HepG2 (cell line): ENCODE data around the gene TPST1. TPM values are rescaled to one million over a fixed set of nuclear protein-coding genes. Genes with fewer than 3 reads are reported as not detected.

Experiments
- AKAP8 ChIP-seq: sonication (generic); formaldehyde crosslinking; IDR thresholded peaks from 2 replicates; pipeline ENCODE4 v1.5.1; 2020; ENCODE audit warnings: mild to moderate bottlenecking, missing genetic modification reagents
- ATM ChIP-seq: fragments of 450-650 bp; IDR thresholded peaks from 2 replicates; pipeline ENCODE4 v1.7.1; 2017; ENCODE audit warnings: mild to moderate bottlenecking, borderline replicate concordance
- DNMT3B ChIP-seq: conservative IDR thresholded peaks from 2 replicates; pipeline ENCODE4 v1.6.1; 2016; ENCODE audit warnings: missing biosample characterization, control low read depth
- FLYWCH1 ChIP-seq: sonication (generic); formaldehyde crosslinking; IDR thresholded peaks from 2 replicates; pipeline ENCODE4 v1.8.1; 2023; ENCODE audit warnings: mild to moderate bottlenecking, missing genetic modification reagents
- IRF2 ChIP-seq: IDR thresholded peaks from 2 replicates; pipeline ENCODE4 v1.6.1; 2018; ENCODE audit warnings: missing genetic modification reagents, missing compliant biosample characterization
- NFRKB ChIP-seq: fragments of 450-650 bp; IDR thresholded peaks from 2 replicates; pipeline ENCODE4 v1.6.1; 2017
- NONO ChIP-seq, 2 experiments: fragments of 450-650 bp in 1 of 2; sonication (generic) in 1 of 2; formaldehyde crosslinking in 1 of 2; IDR thresholded peaks in 1 of 2; conservative IDR thresholded peaks in 1 of 2; 2 replicates each; pipeline versions ENCODE4 v1.6.1 to v1.8.0; 2017 to 2022; ENCODE audit warnings: mild to moderate bottlenecking in 1 of 2, missing genetic modification reagents in 1 of 2, moderate library complexity in 1 of 2
- POLR2AphosphoS5 ChIP-seq: IDR thresholded peaks from 2 replicates; pipeline ENCODE4 v1.6.1; 2012; ENCODE audit warnings: low read depth, low read length
- PRDM10 ChIP-seq: sonication (generic); formaldehyde crosslinking; IDR thresholded peaks from 2 replicates; pipeline ENCODE4 v1.4.0; 2020; ENCODE audit warnings: low read depth, missing genetic modification reagents
- TEAD2 ChIP-seq: sonication (generic); formaldehyde crosslinking; IDR thresholded peaks from 2 replicates; pipeline ENCODE4 v1.9.0; 2021; ENCODE audit warnings: missing genetic modification reagents
- ZFP36 ChIP-seq: fragments of 150-350 bp; IDR thresholded peaks from 2 replicates; pipeline ENCODE4 v1.6.1; 2018; ENCODE audit warnings: borderline replicate concordance, low read length, low read depth; ENCODE audit not compliant: partially characterized antibody
- ZNF597 ChIP-seq: sonication (generic); formaldehyde crosslinking; IDR thresholded peaks from 2 replicates; pipeline ENCODE4 v1.5.0; 2020; ENCODE audit warnings: missing genetic modification reagents
- polyA plus RNA-seq, 8 experiments: library from polyadenylated mRNA; depleted of rRNA in 3 of 8; stranded (reverse) in 7 of 8; unstranded in 1 of 8; fragments of >200 nt; fragmentation: Illumina TruSeq in 4 of 8; extraction: Trizol in 4 of 8; gene quantifications; 2 replicates each; pipeline versions ENCODE4 v1.2.1 to v1.2.3, GENCODE V29; 2011 to 2016; ENCODE audit warnings: low read depth in 4 of 8, missing spikeins in 1 of 8, mixed read lengths in 1 of 8; ENCODE audit not compliant: insufficient read depth in 1 of 8
- total RNA-seq, 5 experiments: library from RNA; depleted of rRNA; stranded (reverse); fragments of >200 nt; fragmentation: Illumina TruSeq; extraction: Trizol; gene quantifications; 2 replicates each; pipeline ENCODE4 v1.2.3, GENCODE V29; 2016; ENCODE audit warnings: low read depth in 1 of 5
- TF ChIP-seq, protein P1 (sequence below): sonication (generic); formaldehyde crosslinking; IDR thresholded peaks from 2 replicates; pipeline ENCODE4 v1.4.0; 2020; ENCODE audit warnings: mild to moderate bottlenecking, missing genetic modification reagents
- TF ChIP-seq, protein P2 (sequence below): IDR thresholded peaks from 2 replicates; pipeline ENCODE4 v1.6.1; 2016; ENCODE audit warnings: mild to moderate bottlenecking
- TF ChIP-seq, protein P3 (sequence below): sonication (generic); formaldehyde crosslinking; IDR thresholded peaks from 2 replicates; pipeline ENCODE4 v1.4.0; 2020; ENCODE audit warnings: missing genetic modification reagents, borderline replicate concordance

TPST1 gene
- total and polyA plus RNA-seq, 2 of the 13 experiments (the other 11 are each of a cell fraction or from before 2014, with no cell fraction given): 24.3 to 34.1 TPM

DNA sequence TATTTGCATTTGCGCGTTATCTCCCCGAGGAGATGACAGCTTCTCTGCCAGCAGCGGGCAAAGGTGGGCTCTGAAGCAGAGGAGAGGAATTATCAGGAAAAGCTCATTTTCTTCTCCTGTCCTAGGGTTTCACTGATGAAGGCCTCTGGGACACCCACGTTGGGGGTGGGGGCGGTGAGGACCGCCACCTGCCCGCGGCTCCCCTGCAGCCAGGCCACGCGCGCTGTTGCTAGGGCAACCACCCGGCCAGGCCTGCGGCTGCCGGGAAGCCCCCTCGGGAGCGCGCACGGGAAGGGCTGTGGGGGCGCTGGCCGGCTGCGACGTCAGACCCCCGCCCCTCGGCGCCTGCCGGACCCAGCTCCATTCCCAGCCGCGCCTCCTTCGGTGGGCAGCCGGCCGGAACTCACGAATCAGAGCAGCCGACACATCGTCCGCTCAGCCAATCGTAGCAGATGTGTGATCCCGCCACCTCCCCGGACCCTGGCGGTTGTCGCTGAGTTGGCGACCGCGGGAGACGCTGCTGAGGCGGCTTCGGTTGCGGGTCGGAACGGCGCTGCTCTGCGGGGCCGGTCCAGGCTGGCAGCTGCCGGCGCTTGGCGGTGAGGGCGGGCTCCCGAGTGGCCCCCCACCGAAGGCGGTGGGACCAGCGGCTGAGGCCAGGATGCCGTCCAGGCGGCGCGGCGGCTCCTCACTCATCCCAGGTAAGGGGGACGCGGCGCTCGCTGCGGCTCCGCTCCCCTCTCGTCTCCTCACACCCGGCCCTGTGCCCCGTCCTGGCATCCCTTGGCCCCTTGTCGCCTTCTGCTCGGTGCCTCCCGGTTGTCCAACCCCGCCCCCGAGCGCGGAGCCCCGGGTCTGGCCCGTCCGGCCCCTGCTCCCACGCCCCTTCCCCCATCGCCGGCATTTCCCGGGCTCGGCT lies at the start of gene TPST1 (continued):
- TF ChIP-seq PRDM10 (CRISPR knock-in tag): no peak
- no peak for TF ChIP-seq NFRKB
- TF ChIP-seq POLR2AphosphoS5: peak; percentile 87
- TF ChIP-seq DNMT3B (CRISPR knock-in tag): 0 out of 2 replicates have a peak, but pooled peaks have one; percentile 21
- no peak for TF ChIP-seq ZNF597 (CRISPR knock-in tag)
- TF ChIP-seq, protein P1, sequence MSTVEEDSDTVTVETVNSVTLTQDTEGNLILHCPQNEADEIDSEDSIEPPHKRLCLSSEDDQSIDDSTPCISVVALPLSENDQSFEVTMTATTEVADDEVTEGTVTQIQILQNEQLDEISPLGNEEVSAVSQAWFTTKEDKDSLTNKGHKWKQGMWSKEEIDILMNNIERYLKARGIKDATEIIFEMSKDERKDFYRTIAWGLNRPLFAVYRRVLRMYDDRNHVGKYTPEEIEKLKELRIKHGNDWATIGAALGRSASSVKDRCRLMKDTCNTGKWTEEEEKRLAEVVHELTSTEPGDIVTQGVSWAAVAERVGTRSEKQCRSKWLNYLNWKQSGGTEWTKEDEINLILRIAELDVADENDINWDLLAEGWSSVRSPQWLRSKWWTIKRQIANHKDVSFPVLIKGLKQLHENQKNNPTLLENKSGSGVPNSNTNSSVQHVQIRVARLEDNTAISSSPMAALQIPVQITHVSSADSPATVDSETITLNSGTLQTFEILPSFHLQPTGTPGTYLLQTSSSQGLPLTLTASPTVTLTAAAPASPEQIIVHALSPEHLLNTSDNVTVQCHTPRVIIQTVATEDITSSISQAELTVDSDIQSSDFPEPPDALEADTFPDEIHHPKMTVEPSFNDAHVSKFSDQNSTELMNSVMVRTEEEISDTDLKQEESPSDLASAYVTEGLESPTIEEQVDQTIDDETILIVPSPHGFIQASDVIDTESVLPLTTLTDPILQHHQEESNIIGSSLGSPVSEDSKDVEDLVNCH: no peak
- TF ChIP-seq ATM: no peak
- no peak for TF ChIP-seq TEAD2 (CRISPR knock-in tag)
- no peak for TF ChIP-seq AKAP8 (CRISPR knock-in tag)
- TF ChIP-seq FLYWCH1 (CRISPR knock-in tag): no peak
- TF ChIP-seq IRF2 (CRISPR knock-in tag): peak; percentile 85
- no peak for TF ChIP-seq ZFP36
- no peak for TF ChIP-seq NONO (IDR thresholded peaks at IDR 0.05)
- TF ChIP-seq NONO (CRISPR knock-in tag; conservative IDR thresholded peaks at IDR 0.05): peak; percentile 83
- TF ChIP-seq, protein P2, sequence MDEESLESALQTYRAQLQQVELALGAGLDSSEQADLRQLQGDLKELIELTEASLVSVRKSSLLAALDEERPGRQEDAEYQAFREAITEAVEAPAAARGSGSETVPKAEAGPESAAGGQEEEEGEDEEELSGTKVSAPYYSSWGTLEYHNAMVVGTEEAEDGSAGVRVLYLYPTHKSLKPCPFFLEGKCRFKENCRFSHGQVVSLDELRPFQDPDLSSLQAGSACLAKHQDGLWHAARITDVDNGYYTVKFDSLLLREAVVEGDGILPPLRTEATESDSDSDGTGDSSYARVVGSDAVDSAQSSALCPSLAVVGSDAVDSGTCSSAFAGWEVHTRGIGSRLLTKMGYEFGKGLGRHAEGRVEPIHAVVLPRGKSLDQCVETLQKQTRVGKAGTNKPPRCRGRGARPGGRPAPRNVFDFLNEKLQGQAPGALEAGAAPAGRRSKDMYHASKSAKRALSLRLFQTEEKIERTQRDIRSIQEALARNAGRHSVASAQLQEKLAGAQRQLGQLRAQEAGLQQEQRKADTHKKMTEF: peak; percentile 88; the same call in 1 of the 2 replicates
- TF ChIP-seq, protein P3, sequence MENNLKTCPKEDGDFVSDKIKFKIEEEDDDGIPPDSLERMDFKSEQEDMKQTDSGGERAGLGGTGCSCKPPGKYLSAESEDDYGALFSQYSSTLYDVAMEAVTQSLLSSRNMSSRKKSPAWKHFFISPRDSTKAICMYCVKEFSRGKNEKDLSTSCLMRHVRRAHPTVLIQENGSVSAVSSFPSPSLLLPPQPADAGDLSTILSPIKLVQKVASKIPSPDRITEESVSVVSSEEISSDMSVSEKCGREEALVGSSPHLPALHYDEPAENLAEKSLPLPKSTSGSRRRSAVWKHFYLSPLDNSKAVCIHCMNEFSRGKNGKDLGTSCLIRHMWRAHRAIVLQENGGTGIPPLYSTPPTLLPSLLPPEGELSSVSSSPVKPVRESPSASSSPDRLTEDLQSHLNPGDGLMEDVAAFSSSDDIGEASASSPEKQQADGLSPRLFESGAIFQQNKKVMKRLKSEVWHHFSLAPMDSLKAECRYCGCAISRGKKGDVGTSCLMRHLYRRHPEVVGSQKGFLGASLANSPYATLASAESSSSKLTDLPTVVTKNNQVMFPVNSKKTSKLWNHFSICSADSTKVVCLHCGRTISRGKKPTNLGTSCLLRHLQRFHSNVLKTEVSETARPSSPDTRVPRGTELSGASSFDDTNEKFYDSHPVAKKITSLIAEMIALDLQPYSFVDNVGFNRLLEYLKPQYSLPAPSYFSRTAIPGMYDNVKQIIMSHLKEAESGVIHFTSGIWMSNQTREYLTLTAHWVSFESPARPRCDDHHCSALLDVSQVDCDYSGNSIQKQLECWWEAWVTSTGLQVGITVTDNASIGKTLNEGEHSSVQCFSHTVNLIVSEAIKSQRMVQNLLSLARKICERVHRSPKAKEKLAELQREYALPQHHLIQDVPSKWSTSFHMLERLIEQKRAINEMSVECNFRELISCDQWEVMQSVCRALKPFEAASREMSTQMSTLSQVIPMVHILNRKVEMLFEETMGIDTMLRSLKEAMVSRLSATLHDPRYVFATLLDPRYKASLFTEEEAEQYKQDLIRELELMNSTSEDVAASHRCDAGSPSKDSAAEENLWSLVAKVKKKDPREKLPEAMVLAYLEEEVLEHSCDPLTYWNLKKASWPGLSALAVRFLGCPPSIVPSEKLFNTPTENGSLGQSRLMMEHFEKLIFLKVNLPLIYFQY: peak; percentile 39; the same call in 1 of the 2 replicates
